ENCODE measurements around the gene CALD1. TPM values are rescaled to one million over a fixed set of nuclear protein-coding genes. Genes with fewer than 3 reads are reported as not detected.

The CALD1 gene
- total and polyA plus RNA-seq, 2 donors: 17.8 to 78.9 TPM

GRCh38 chr7:134925766-134926165, 146.3 kb downstream of the CALD1 start:
- DNase-seq (ENCODE audit: low read depth in 6 of 9, low spot score in 9 of 9): no peak
- Histone ChIP-seq H3K27ac (ENCODE audit: low read depth in 1 of 2, low read length in 1 of 2) (no peak overlapping the region), H3K9me3 (ENCODE audit: control insufficient read depth in 2 of 2, insufficient read depth in 1 of 2, low read length in 1 of 2) (no peaks in the 10 kb centered on the region), H3K4me1 (ENCODE audit: control insufficient read depth in 2 of 2, insufficient read depth in 2 of 2, low read length in 2 of 2) (no peaks in the 10 kb centered on the region), H3K27me3 (ENCODE audit: control insufficient read depth in 2 of 2, insufficient read depth in 1 of 2, low read length in 1 of 2) (no peaks in the 10 kb centered on the region), H3K36me3 (ENCODE audit: control insufficient read depth in 2 of 2, insufficient read depth in 2 of 2, low read length in 1 of 2) (no peaks in the 10 kb centered on the region), H3K4me3 (ENCODE audit: low read length in 2 of 2) (no peak overlapping the region)
- WGBS: 94% methylated on average over 5 of the region's 5 CpGs

- H3K27me3 ChIP-seq (ENCODE audit: control insufficient read depth in 2 of 2, insufficient read depth in 1 of 2, low read length in 1 of 2): no peaks in the 10 kb centered on the region
- H3K4me1 ChIP-seq (ENCODE audit: control insufficient read depth in 2 of 2, insufficient read depth in 2 of 2, low read length in 2 of 2): no peaks in the 10 kb centered on the region
- H3K27ac ChIP-seq (ENCODE audit: low read depth in 1 of 2, low read length in 1 of 2): no peak overlapping the region
- H3K4me3 ChIP-seq (ENCODE audit: low read length in 2 of 2): no peak overlapping the region
- H3K9me3 ChIP-seq (ENCODE audit: control insufficient read depth in 2 of 2, insufficient read depth in 1 of 2, low read length in 1 of 2): no peaks in the 10 kb centered on the region
- WGBS: 96% methylated on average over 1 of the region's 1 CpG
- no peaks in the 10 kb centered on the region for H3K36me3 ChIP-seq (ENCODE audit: control insufficient read depth in 2 of 2, insufficient read depth in 2 of 2, low read length in 1 of 2)
- no peak for DNase-seq (ENCODE audit: low read depth in 6 of 9, low spot score in 9 of 9)
Observed at GRCh38 chr7:134926396-134926795, 147.0 kb downstream of the CALD1 start.

DNA sequence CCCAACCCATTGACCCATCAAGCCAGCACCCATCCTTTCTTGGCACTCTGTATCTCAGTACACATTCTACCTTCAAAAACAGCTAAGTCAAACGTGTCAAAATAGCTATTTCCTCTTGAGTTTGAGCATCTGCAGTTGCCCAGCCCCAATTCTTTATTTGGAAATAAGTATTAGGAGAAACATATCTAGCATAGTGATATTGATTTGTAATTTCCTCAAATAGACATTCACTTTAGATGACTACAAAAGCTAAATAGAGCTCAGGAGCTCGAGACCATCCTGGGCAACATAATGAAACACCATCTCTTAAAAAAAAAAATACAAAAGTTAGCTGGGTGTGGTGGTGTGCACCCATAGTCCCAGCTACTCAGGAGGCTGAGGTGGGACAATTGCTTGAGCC, 147.6 kb downstream of the CALD1 start:
- WGBS: 69% methylated on average over 2 of the region's 2 CpGs
- Histone ChIP-seq H3K27me3 (ENCODE audit: control insufficient read depth in 2 of 2, insufficient read depth in 1 of 2, low read length in 1 of 2) (no peaks in the 10 kb centered on the region), H3K4me1 (ENCODE audit: control insufficient read depth in 2 of 2, insufficient read depth in 2 of 2, low read length in 2 of 2) (no peaks in the 10 kb centered on the region), H3K4me3 (ENCODE audit: low read length in 2 of 2) (no peak overlapping the region), H3K9me3 (ENCODE audit: control insufficient read depth in 2 of 2, insufficient read depth in 1 of 2, low read length in 1 of 2) (no peaks in the 10 kb centered on the region), H3K36me3 (ENCODE audit: control insufficient read depth in 2 of 2, insufficient read depth in 2 of 2, low read length in 1 of 2) (no peaks in the 10 kb centered on the region), H3K27ac (ENCODE audit: low read depth in 1 of 2, low read length in 1 of 2) (no peak overlapping the region)
- no peak for DNase-seq (ENCODE audit: low read depth in 6 of 9, low spot score in 9 of 9)

DNA sequence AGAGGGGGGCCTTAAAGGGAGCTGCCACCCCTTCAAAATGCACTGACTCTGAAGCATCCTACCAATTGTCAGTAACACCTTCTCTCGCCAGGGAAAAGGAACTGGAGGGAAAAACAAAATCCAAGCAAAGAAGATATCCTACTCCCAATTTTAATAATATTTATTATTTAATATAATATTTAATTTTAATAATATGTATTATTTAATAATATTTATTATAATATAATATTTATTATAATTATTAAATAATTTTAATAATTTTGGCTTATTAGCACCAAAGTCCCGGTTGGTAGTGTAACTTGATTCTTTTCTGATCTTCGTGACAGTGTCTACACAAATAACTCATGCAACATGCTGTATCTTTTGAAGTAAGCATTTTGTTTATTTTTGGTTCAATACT, 148.3 kb downstream of the CALD1 start:
- Histone ChIP-seq H3K9me3 (ENCODE audit: control insufficient read depth in 2 of 2, insufficient read depth in 1 of 2, low read length in 1 of 2) (no peaks in the 10 kb centered on the region), H3K27ac (ENCODE audit: low read depth in 1 of 2, low read length in 1 of 2) (no peak overlapping the region), H3K4me1 (ENCODE audit: control insufficient read depth in 2 of 2, insufficient read depth in 2 of 2, low read length in 2 of 2) (no peaks in the 10 kb centered on the region), H3K4me3 (ENCODE audit: low read length in 2 of 2) (no peak overlapping the region), H3K27me3 (ENCODE audit: control insufficient read depth in 2 of 2, insufficient read depth in 1 of 2, low read length in 1 of 2) (no peaks in the 10 kb centered on the region), H3K36me3 (ENCODE audit: control insufficient read depth in 2 of 2, insufficient read depth in 2 of 2, low read length in 1 of 2) (no peaks in the 10 kb centered on the region)
- 97% methylated on average over 3 of the region's 3 CpGs for WGBS
- DNase-seq (ENCODE audit: low read depth in 6 of 9, low spot score in 9 of 9): no peak

DNA sequence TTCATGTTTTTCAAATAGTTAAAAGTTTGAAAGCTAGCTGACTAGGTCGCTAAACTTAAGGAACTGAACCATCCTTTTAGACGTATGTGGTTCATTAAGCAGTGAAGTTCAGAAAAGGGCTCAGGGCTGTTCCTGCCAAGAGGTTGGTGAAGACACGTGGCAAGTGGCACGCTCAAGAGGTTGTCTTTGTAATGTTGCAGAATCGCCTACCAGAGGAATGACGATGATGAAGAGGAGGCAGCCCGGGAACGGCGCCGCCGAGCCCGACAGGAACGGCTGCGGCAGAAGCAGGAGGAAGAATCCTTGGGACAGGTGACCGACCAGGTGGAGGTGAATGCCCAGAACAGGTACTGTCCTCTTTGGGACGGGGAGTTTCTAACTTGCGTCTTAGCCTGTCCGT, 149.1 kb downstream of the CALD1 start:
- DNase-seq (ENCODE audit: low read depth in 6 of 9, low spot score in 9 of 9): no peak
- no peaks in the 10 kb centered on the region for H3K36me3 ChIP-seq (ENCODE audit: control insufficient read depth in 2 of 2, insufficient read depth in 2 of 2, low read length in 1 of 2)
- H3K9me3 ChIP-seq (ENCODE audit: control insufficient read depth in 2 of 2, insufficient read depth in 1 of 2, low read length in 1 of 2): no peaks in the 10 kb centered on the region
- WGBS: 98% methylated on average over 18 of the region's 18 CpGs
- H3K4me1 ChIP-seq (ENCODE audit: control insufficient read depth in 2 of 2, insufficient read depth in 2 of 2, low read length in 2 of 2): no peaks in the 10 kb centered on the region
- H3K27ac ChIP-seq (ENCODE audit: low read depth in 1 of 2, low read length in 1 of 2): no peak overlapping the region
- no peak overlapping the region for H3K4me3 ChIP-seq (ENCODE audit: low read length in 2 of 2)
- H3K27me3 ChIP-seq (ENCODE audit: control insufficient read depth in 2 of 2, insufficient read depth in 1 of 2, low read length in 1 of 2): no peaks in the 10 kb centered on the region

GRCh38 chr7:134931487-134931886, 152.1 kb downstream of the CALD1 start:
- no peak overlapping the region for H3K4me3 ChIP-seq (ENCODE audit: low read length in 2 of 2)
- no peaks in the 10 kb centered on the region for H3K4me1 ChIP-seq (ENCODE audit: control insufficient read depth in 2 of 2, insufficient read depth in 2 of 2, low read length in 2 of 2)
- WGBS: 79% methylated on average over 1 of the region's 1 CpG
- no peak overlapping the region for H3K27ac ChIP-seq (ENCODE audit: low read depth in 1 of 2, low read length in 1 of 2)
- DNase-seq (ENCODE audit: low read depth in 6 of 9, low spot score in 9 of 9): peak in 1 of 9 donors; percentile 4
- H3K9me3 ChIP-seq (ENCODE audit: control insufficient read depth in 2 of 2, insufficient read depth in 1 of 2, low read length in 1 of 2): no peaks in the 10 kb centered on the region
- H3K27me3 ChIP-seq (ENCODE audit: control insufficient read depth in 2 of 2, insufficient read depth in 1 of 2, low read length in 1 of 2): no peaks in the 10 kb centered on the region
- H3K36me3 ChIP-seq (ENCODE audit: control insufficient read depth in 2 of 2, insufficient read depth in 2 of 2, low read length in 1 of 2): no peaks in the 10 kb centered on the region

DNA sequence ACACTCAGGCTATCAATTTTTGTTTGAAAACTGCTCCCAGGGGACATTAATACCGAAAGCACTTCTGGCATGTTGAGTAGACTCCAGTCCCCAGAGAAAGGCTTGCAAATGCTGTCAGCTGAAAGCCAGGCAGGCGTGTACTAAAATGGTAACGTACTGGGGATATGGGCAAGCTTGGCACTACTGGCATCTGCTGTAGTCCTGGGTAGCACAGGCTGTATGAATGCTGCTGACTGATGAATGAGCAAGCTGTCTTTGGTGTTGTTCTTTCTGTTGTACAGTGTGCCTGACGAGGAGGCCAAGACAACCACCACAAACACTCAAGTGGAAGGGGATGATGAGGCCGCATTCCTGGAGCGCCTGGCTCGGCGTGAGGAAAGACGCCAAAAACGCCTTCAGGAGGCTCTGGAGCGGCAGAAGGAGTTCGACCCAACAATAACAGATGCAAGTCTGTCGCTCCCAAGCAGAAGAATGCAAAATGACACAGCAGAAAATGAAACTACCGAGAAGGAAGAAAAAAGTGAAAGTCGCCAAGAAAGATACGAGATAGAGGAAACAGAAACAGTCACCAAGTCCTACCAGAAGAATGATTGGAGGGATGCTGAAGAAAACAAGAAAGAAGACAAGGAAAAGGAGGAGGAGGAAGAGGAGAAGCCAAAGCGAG, 153.4 kb downstream of the CALD1 start:
- no peaks in the 10 kb centered on the region for H3K36me3 ChIP-seq (ENCODE audit: control insufficient read depth in 2 of 2, insufficient read depth in 2 of 2, low read length in 1 of 2)
- H3K9me3 ChIP-seq (ENCODE audit: control insufficient read depth in 2 of 2, insufficient read depth in 1 of 2, low read length in 1 of 2): no peaks in the 10 kb centered on the region
- 89% methylated on average over 17 of the region's 17 CpGs for WGBS
- no peak overlapping the region for H3K4me3 ChIP-seq (ENCODE audit: low read length in 2 of 2)
- H3K27ac ChIP-seq (ENCODE audit: low read depth in 1 of 2, low read length in 1 of 2): peak overlapping the region in 1 of 2 donors; percentile 65
- no peaks in the 10 kb centered on the region for H3K4me1 ChIP-seq (ENCODE audit: control insufficient read depth in 2 of 2, insufficient read depth in 2 of 2, low read length in 2 of 2)
- H3K27me3 ChIP-seq (ENCODE audit: control insufficient read depth in 2 of 2, insufficient read depth in 1 of 2, low read length in 1 of 2): no peaks in the 10 kb centered on the region
- no peak for DNase-seq (ENCODE audit: low read depth in 6 of 9, low spot score in 9 of 9)

GRCh38 chr7:134933460-134934068, 154.1 kb downstream of the CALD1 start:
- H3K4me1 ChIP-seq (ENCODE audit: control insufficient read depth in 2 of 2, insufficient read depth in 2 of 2, low read length in 2 of 2): no peaks in the 10 kb centered on the region
- H3K27me3 ChIP-seq (ENCODE audit: control insufficient read depth in 2 of 2, insufficient read depth in 1 of 2, low read length in 1 of 2): no peaks in the 10 kb centered on the region
- H3K4me3 ChIP-seq (ENCODE audit: low read length in 2 of 2): no peak overlapping the region
- no peaks in the 10 kb centered on the region for H3K9me3 ChIP-seq (ENCODE audit: control insufficient read depth in 2 of 2, insufficient read depth in 1 of 2, low read length in 1 of 2)
- WGBS: 90% methylated on average over 3 of the region's 3 CpGs
- no peaks in the 10 kb centered on the region for H3K36me3 ChIP-seq (ENCODE audit: control insufficient read depth in 2 of 2, insufficient read depth in 2 of 2, low read length in 1 of 2)
- no peak overlapping the region for H3K27ac ChIP-seq (ENCODE audit: low read depth in 1 of 2, low read length in 1 of 2)
- no peak for DNase-seq (ENCODE audit: low read depth in 6 of 9, low spot score in 9 of 9)

- Histone ChIP-seq H3K36me3 (ENCODE audit: control insufficient read depth in 2 of 2, insufficient read depth in 2 of 2, low read length in 1 of 2) (no peaks in the 10 kb centered on the region), H3K4me3 (ENCODE audit: low read length in 2 of 2) (no peak overlapping the region), H3K4me1 (ENCODE audit: control insufficient read depth in 2 of 2, insufficient read depth in 2 of 2, low read length in 2 of 2) (no peaks in the 10 kb centered on the region), H3K9me3 (ENCODE audit: control insufficient read depth in 2 of 2, insufficient read depth in 1 of 2, low read length in 1 of 2) (no peaks in the 10 kb centered on the region), H3K27ac (ENCODE audit: low read depth in 1 of 2, low read length in 1 of 2) (no peak overlapping the region), H3K27me3 (ENCODE audit: control insufficient read depth in 2 of 2, insufficient read depth in 1 of 2, low read length in 1 of 2) (no peaks in the 10 kb centered on the region)
- 94% methylated on average over 2 of the region's 2 CpGs for WGBS
- DNase-seq (ENCODE audit: low read depth in 6 of 9, low spot score in 9 of 9): no peak
Observed at GRCh38 chr7:134935701-134936100, 156.3 kb downstream of the CALD1 start.
